HCT116 (cell line): ENCODE results near the gene MALSU1.

Experiments
- EZH2 ChIP-seq: fragments of 200-600 bp; sonication (generic); IDR thresholded peaks from 2 replicates; pipeline ENCODE4 v1.6.1; 2017; ENCODE audit warnings: antibody characterized with exemption, mixed run types
- POLR2A ChIP-seq: IDR thresholded peaks from 2 replicates; pipeline ENCODE4 v1.7.0; 2011; ENCODE audit warnings: borderline replicate concordance; ENCODE audit not compliant: insufficient read depth, insufficient read length; ENCODE audit errors: extremely low read depth
- POLR2AphosphoS5 ChIP-seq: IDR thresholded peaks from 2 replicates; pipeline ENCODE4 v1.6.1; 2011; ENCODE audit warnings: mild to moderate bottlenecking, low read depth, low read length, moderate library complexity
- ZNF274 ChIP-seq: fragments of 200-500 bp; sonication (Bioruptor generic); IDR thresholded peaks from 2 replicates; pipeline ENCODE4 v1.6.1; 2014; ENCODE audit warnings: mild to moderate bottlenecking, low read depth, low read length, inconsistent platforms
- TF ChIP-seq, protein P1 (sequence below), 3 experiments: fragments of 200-600 bp in 1 of 3; sonication (generic) in 1 of 3; IDR thresholded peaks in 2 of 3; conservative IDR thresholded peaks in 1 of 3; 2 replicates each; pipeline ENCODE4 v1.5.1; 2012 to 2017; ENCODE audit warnings: low read depth in 2 of 3, low read length in 2 of 3, antibody characterized with exemption in 1 of 3, borderline replicate concordance in 1 of 3, control low read depth in 1 of 3, mild to moderate bottlenecking in 1 of 3, mixed read lengths in 1 of 3, mixed run types in 1 of 3, moderate library complexity in 1 of 3; ENCODE audit not compliant: insufficient read depth in 1 of 3
- TF ChIP-seq, protein P2 (sequence below): IDR thresholded peaks from 2 replicates; pipeline ENCODE4 v1.6.1; 2012

DNA sequence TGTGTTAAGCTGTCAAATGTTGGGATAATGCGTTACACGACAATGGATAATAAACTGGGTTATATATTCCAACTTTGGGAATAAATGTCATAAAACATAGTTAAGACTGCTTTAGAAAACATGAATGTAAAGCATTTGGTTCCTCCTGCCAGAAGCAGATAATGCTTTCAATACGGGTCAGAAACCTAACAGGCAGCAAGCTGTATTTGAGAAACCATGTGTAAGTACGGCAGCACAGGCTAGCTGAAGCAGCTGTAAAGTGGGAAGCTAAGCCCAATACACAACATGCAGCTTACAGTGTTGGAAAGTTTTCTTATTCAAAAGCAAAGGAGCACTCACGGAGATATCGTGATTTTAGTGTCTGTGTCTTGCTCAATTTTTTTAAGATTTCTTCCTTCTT, 46.5 kb downstream of the MALSU1 start:
- TF ChIP-seq EZH2 (no peak), POLR2A (no peak), POLR2AphosphoS5 (no peak), ZNF274 (no peak)
- TF ChIP-seq, protein P1, sequence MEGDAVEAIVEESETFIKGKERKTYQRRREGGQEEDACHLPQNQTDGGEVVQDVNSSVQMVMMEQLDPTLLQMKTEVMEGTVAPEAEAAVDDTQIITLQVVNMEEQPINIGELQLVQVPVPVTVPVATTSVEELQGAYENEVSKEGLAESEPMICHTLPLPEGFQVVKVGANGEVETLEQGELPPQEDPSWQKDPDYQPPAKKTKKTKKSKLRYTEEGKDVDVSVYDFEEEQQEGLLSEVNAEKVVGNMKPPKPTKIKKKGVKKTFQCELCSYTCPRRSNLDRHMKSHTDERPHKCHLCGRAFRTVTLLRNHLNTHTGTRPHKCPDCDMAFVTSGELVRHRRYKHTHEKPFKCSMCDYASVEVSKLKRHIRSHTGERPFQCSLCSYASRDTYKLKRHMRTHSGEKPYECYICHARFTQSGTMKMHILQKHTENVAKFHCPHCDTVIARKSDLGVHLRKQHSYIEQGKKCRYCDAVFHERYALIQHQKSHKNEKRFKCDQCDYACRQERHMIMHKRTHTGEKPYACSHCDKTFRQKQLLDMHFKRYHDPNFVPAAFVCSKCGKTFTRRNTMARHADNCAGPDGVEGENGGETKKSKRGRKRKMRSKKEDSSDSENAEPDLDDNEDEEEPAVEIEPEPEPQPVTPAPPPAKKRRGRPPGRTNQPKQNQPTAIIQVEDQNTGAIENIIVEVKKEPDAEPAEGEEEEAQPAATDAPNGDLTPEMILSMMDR (IDR thresholded peaks at IDR 0.05 in 2 of 3, conservative IDR thresholded peaks at IDR 0.05 in 1 of 3; ENCODE audit: borderline replicate concordance in 1 of 3, insufficient read depth in 1 of 3, low read depth in 2 of 3, low read length in 2 of 3) = no peak
- TF ChIP-seq, protein P2, sequence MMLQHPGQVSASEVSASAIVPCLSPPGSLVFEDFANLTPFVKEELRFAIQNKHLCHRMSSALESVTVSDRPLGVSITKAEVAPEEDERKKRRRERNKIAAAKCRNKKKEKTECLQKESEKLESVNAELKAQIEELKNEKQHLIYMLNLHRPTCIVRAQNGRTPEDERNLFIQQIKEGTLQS = no peak
